Measurements from ENCODE around the gene TFEB.
A peak's percentile ranks its signal among the peaks of the same experiment; 100 is the strongest.

The TFEB gene

DNA sequence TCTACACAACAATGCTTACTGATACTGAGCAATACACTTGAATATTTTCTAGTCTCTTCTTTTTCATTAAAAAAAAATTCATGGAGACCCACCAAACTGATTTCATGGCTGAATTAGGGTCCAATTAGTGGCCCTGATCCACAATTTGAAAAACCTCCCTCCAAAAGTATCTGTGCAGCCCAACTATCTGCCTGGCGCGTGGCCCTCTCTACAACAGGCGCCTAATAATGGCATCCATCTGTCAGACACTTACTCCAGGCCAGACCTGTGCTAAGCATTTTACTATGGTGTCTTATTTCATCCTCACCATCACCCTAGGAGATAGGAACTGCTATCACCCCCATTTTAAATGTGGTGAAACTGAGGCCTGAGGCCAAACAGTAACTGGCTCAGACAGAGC lies 14.0 kb downstream of the TFEB start:
- DNase-seq, result no peak

DNA sequence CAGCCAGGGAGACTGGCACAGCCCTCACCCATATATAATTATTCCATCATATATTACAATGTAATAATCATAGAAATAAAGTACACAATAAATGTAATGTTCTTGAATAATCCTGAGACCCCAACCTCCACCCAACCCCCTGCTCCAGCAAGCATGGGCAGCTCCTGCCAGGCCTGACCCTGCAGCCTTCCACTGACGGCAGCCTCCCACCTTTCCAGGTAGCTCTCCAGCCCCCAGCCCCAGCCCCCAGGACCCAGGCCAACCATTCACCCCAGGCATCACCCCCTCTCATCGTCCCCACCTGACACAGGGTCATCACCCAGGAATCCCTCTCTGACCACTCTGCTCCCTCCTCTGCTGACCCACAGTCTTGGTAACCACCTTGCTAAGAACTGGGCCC lies 14.6 kb downstream of the TFEB start:
- no peak for DNase-seq

DNA sequence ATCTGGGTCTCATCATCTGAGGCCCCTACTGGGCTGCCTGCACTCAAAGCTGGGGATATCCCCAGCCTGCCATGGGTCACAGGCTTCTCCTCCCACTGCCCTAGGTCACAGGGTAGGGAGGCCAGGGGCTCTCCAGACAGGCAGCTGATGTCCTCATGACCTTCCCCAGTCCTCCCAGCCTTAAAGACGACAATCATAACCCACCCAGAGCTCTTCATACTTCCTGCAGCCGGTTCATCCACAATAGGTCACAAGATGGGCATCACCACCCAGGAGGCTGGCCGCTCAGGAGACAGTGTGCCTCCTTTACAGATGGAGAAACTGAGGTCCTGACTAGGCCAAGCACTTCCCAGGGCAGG lies 15.2 kb downstream of the TFEB start:
- DNase-seq, result no peak

DNA sequence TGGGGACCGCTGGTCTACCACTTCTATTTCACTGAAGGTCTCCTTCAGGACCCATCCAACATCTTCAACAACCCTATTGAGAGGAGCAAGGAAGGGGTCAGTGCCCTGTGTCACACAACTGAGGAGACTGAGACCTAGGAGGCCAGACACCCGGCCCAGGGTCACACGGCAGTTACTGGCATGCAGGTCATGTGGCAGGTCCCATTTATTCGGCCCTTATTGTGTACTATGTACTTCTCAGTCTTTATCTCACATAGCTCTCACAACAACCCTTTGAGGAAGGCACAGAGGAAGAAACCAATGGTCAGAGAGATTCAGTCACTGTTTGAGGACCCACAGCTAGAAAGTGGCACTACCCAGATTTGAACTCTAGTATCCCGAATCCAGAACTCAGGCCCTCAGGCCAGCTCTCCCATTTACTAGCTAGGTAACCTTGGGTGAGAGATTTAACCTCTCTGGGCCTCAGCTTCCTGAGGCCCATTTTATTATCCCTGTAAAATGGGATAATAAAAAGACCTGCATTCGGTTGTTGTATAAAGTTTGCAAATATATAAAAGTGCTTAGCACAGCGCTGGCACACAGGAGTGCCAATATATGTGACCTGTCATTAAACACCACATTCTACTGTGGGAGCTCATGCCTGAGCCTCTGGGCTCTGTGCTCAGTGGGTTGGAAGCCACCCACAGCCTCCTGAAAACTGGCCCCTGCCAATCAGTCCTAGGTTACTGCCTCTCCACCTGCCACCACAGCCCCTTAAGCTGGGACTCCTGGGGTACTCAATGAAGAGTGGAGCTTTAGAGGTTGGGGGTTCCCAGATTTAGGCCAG lies 15.8 kb downstream of the TFEB start:
- no peak for DNase-seq

DNA sequence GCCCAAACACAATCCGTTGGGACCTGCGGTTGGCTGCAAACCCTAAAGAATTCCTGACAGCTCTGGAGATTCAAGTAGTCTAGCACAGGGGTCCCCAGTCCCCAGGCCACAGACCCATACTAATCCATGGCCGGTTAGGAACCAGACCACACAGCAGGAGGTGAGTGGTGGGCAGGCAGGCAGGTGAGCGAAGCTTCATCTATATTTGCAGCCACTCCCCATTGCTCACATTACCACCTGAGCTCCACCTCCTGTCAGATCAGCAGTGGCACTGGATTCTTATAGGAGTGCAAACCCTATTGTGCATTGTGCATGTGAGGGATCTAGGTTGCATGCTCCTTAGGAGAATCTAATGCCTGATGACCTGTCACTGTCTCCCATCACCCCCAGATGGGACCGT lies 16.6 kb downstream of the TFEB start:
- no peak for DNase-seq

DNA sequence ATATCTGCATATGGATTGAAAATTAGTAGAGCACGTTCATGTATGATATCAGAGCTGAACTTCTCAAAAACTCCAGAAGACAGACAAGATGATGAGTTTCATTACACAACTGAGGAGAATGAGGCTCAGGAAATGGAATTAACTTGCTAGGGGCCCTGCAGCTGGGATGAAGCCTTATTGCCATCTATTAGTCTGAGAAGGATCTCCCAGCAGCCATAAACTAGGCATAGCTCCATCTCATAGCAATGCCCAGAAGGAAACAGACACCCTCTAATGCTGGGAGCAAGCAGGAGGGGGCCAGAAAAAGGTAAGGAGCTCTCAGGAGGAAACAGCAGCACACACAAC lies 18.0 kb downstream of the TFEB start:
- no peak for DNase-seq

DNA sequence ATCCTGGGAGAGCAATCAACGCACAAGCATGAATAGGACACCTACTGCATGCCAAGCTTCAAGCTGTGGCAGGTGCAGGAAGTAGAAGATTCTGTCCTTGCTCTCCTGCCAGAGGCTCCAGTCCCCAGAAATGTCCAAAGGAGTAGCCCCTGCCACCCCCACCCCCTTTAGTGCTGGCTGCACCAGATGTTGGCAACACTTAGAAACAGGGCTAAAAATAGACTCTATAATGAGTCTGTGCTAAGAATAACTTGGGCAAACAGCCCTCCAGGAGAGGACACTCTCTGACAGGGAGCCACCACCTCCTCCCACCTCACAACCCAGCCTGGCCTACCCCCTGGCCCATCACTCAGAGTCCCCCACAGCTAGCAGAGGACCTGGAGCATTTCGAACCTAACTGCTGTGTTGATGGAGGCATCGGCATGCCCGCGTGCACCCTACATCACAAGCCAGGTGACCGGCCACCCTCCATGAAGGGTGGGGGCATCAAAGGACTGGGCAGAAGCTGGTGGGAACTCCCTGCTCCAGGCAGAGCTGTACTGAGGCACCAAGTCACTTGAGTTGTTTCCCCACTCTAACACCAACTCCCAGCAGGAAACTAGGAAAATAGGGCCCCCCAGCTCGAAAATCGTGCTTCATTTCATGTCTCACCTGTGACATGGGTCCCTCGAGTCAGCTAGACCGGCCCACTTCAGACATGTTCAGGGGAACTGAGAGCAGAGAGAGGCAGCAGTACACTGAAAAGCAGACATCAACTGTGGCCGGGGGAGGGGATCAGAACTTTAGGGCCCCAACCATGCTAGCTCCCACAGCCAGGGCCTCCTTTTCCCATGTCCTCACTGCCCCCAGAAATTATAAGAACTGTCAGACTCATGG lies 18.7 kb downstream of the TFEB start:
- DNase-seq, result no peak

DNA sequence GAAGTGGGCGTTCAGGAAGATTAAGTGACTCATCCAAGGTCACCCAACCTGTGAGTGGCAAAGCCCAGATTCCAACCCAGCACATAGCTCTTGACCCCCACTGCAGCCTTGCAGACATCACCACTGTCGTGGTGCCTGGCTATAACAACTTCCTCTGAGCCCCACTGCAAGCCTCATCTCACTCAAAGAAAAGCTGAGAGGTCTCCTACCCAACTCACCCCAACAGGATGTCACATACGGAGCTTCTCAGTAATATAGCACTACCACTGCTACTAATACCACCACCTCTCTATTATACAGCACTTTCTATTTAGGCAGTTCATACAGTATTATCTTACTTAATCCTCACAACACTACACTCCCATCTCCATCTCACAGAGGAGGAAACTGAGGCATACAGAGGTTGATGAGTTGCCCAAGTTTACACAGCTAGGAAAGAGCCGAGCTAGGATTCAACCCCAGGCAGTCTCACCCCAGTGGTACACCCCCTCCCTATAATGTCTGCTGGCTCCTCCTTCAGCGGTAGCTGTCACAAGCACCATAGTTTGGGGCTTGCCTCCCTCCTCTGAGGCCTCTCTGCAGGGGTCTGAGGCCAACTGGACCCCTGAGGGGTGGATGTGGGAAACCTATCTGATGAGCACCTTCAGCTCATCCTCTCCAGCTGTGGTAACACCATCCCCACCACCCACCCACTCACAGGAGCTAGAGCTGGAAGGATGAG lies 19.5 kb downstream of the TFEB start:
- no peak for DNase-seq

DNA sequence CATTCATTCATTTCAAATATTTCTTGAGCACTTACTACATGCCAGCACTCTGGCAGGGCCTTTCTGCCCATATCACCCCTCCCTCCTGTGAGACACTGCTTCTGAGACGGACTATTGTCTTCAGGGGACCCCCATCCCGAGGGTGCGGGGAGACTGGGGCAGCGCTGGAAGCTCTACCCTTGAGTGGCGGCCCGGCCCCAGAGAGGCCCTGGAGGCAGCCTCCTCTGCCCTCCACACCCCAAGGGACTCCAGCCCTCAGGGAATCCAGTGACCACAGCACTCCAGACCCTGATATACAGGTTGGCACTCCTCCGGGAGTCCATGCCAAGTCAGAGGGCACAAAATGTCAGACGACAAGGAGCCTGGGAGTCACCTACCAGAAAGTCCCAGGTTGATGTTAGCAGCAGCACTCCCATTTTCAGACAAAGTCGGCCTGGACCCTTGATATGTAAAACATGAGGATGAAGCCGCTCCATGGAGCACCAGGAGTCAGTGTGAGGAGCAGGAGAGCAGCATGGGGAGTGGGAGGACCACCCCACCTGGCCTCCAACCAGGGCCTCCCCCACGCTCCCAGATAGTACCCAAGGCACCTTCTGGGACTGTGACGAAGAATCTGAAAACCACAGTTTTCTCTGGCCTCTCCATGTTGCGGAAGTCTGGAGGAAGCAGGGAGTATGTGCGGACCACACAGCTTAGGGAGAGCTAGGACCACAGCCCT lies 20.7 kb downstream of the TFEB start:
- no peak for DNase-seq

DNA sequence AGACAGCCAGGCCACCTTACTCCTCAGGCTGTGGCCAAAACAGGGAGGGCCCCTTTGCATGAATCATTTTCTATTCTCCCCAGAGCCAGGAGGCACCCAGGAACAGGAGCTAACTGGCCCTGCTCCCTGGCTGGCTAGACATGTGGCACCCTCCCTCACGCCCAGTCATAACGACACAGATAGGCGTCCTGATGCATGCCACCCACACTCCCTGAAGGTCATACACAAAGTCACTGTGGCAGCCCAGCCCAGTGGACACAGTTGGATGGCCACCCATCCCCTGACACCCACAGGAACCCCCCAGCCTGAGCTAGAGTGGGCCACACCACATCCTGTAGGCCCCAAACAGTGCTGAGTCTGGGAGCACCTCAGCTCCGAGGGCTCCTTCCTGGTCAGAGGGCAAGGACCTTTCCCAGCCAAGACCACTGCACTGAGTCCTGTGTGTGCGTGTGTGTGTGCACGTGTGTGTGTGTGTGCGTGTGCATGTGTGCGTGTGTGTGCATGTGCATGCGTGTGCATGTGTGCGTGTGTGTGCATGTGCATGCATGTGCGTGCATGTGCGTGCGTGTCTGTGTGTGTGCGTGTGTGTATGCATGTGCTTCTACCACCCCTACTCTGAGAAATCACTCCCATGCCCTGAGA lies 21.6 kb downstream of the TFEB start:
- no peak for DNase-seq

DNA sequence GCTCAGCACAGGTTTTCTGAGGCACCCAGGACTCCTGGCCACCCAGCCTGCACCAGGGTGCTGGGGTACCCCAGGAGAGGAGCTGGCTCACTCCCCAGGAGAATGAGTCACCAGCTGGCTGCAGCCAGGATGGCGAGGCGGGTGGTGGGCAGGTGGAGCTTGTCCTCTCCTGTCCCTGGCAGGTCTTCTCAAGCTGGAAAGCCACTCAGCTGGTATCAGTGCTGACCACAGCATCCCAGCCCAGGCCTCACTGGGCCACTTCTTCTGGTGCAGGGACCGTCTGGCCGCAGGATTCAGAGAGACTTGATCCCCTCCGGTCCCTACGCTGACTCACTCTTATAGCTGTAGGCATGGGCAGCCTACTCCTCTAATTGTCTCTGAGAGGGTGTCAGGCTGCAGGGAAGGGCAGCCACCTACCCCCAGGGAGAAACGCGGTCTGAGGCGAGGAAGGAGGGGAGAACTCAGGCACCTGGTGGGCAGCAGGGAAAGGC lies 22.2 kb downstream of the TFEB start:
- peak; percentile 71 for DNase-seq

DNA sequence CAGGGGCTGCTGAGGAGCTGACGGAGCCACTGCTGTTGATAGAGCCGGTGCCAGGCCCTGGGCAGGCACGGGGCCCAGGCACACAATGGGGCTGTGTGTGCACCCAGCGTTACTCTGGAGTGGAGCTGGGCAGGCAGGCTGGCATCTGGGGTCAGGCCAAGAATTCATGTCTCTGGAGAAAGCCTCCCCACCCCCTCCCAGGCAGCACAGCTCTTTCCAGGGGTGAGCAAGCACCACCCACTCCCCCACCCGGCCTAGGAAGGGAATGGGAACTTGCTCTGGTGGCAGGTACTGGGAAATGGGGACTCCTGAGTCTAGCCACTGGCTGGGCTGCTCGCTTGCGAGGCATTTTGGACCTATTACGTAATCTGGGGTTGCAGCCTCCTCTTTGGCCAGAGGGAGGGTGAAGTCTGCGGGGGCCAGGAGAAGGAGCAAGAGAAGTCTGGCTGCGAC lies 22.7 kb downstream of the TFEB start:
- no peak for DNase-seq

DNA sequence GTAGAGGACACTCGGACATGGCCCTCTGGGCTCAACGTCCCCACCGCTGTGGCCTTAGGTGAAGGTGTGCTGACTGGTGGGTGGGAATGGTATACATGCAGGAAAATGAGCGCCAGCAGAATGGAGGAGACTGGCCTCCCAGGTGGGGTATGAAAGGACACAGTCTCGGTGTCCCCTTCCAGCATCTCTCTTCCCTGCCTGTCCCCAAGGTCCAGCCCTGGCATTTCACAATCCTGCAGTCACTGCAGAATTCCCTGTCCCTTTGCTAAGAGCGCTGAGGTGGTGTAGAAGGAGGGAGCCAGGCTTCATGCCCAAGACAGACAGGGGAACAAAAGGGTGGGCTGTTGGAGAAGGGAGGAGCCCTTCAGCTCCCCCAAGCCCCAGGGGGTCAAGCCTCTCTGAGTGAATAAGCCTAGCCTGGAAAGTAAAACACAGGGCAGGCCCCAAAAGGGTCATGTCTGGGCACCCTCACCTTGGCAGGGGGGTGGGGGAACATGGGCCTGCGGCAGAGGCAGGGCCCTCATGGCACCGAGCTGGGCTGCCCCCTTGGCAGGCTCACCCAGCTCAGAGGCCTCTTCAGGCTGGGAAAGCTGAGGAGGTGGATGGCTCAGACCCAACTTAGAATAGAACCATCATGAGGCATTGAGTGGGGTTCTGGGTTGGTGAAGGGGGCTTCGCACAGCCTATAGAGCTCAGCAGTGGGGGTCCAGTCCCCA lies 23.9 kb downstream of the TFEB start:
- DNase-seq, result no peak

DNA sequence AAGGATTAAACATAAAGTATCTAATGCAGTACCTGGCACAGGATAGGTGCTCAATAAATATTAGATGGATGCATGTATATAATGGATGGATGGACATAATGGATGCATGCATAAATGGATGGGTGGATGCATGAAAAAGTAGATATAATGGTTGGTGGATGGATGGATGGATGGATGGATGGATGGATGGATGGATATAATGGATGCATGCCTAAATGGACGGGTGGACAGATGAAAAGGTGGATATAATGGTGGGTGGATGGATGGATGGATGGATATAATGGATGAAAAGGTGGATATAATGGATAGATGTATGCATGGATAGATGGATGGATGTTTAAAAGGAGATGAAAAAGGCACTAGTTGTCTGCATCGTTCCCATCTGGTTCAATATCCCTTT lies 26.0 kb downstream of the TFEB start:
- DNase-seq, result no peak

DNA sequence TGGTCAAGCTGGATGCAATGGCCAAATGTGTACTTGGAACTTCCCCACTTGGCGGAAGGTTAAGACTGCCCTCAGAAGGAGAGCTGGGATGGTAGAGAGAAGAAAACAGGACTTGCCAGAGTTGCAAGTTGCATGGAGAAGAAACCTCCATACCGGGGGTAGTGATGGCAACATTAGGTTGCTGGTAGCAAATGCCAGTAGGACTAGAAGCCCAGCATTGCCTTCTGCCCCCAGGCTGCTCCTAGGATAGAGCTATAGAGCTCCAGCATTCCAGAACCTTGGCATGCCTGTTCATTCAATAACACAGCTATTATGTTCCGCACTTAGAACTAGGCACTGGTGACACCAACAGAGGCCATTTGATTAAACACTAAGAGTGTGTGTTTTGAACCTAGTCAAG lies 26.6 kb downstream of the TFEB start:
- DNase-seq, result no peak

DNA sequence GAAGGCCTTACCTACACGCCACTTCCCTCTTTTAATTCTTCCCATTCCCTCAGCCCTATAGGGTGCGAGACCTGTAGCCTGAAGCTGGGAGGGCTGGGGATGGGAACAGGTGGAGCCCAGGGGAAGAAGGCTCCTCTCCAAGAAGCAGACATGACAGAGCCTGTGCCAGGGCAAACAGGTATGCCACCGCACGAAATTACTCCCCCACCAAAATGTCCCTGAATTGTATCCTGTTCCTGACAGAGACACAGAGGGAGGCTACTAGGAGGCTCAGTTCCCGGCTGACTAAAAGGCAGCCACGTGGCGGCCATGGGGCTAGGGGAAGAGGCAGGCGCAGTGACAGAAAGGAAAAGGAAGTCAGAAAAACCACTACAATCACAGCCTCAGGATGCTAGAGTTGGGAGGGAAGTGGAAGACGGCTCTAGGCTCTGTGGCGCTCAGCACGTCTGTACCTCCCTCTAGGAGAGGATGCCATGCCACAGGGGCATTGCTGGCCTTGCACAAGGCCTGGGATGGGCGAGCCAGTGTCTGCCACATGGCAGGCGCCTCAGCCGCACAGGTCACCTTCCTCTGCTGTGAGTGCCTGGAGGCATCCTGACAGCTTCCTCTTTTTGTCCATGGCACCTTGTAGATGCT lies 27.7 kb downstream of the TFEB start:
- no peak for DNase-seq

DNA sequence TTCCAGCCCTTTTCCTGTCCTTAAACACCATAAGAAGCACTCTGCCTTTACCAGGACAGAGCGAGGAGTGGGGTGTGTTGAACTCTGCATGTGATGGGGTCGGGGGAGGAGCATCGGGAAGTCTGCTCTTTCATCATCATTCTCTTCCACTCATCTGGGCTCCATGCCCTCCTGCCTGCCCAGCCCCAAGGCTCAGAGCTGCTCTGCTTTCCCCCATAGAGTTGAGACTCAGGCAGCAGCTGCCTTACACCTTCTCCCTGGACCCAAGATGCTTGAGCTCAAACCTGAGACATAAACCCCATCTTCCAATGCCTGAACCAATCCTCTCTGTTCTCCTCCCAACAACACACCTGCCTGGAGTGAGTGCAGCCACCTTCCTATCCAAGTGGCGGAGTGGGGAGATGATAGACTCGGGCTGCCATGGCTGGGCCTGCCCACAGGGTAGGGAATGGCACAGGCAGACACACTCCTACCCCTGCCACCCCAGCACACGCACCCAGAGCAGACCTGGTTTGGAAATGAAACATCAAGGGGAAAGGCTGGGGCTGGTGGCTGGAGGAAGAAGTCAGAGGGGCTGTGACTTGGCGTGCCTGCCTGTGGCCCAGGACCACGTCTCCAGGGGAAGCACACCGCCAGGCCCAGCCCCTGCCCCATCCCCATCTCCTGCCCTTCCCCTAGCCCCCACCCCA lies 28.4 kb downstream of the TFEB start:
- peak; percentile 60 for DNase-seq

DNA sequence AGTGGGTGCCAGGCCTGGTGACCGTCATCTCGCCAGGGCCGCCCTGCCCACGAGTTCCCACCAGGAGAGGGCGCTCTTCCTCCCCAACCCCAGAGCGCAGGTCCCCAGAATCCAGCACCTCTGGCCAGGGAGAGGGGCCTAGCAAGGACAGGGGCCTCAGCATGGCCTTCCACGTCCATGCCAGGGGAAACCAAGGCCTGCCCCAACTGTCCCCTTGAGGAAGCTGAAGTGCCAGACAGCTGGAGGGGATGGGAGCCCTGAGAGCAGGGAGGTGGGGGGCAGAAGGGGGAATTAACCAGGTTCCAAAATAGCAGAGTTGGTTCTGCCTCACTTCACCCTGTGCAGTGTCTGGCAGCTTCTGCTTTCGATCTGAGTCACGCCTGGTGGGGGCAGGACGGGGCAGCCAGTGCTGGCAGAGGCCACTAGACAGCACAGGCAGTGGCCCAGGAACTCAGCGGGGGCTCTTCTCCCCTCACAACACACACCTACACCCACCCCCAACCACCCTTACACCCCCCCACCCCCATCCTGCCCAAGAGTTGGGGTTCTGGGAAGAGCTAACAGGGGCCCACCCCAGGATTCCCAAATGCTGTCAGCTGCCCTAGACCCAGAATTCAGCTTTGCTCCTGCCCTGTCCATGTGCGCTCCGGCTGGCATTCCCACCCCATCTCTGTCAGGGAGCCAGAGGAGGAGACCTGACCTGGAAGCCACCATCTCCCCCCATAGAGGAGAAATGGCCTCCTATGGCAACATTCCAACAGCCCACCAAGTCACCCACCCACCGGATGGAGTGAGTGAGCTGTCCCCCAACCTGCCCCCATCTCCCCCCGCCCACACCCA lies 29.2 kb downstream of the TFEB start:
- peak; percentile 78 for DNase-seq

DNA sequence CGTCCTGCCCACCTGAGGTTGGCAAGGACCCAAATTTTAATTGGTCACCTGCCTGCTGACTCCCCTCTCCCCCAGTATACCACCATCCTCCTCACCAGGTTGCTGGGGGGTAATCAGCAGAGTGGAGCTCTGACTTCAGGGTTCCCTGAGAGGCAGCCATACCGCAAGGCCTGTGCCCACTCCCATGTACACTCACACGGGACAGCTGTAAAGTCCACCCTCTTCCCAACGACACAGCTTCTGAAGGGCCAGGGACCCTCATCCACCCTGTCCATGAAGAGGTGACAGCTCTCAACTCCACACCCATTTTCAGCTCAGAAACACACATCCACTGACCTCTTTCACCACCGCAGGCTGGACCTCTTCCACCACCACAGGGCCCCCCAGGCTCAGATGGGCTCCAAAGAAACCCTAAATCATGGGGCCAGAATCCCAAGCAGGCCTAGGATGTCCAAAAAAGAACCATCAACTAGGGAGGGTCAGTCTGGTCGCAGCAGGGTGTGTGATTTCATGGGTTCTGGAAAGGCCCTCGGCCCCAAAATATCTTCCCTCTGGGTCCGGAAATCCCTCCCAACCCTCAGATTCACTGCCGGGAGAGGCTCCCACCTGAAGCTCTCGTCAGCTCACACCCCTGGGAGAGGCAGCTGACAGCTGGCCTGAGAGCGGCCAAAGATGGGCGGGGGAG lies 30.0 kb downstream of the TFEB start:
- no peak for DNase-seq

Data from EL (cell line).